Uterus (tissue), 4 donors: ENCODE data around the gene CEACAM3. TPM values are rescaled to one million over a fixed set of nuclear protein-coding genes. Genes with fewer than 3 reads are reported as not detected.
A peak's percentile ranks its signal among the peaks of the same experiment; 100 is the strongest.
"Not testable (repeated sequence)": the region's sequence is repeated elsewhere in the genome, so short reads cannot be mapped to it uniquely, and the experiment has no call there.

Source experiments
- DNase-seq, 2 donors: peaks; one replicate each; pipeline ENCODE4 v3.0.0-alpha.2; 2019 to 2020
- H3K27ac ChIP-seq, 2 donors: fragments of 200-600 bp; sonication (generic); 1 replicate in 1 of 2; 2 replicates in 1 of 2; pipeline ENCODE4 v1.5.1; 2016 to 2018
- H3K27me3 ChIP-seq, 2 donors: fragments of 200-600 bp; sonication (generic); one replicate each; pipeline ENCODE4 v1.5.1; 2018 to 2019; ENCODE audit warnings: control low read depth in 1 of 2
- H3K36me3 ChIP-seq, 2 donors: fragments of 200-600 bp; sonication (generic); one replicate each; pipeline ENCODE4 v1.5.1; 2019; ENCODE audit warnings: control low read depth in 1 of 2
- H3K4me1 ChIP-seq, 2 donors: fragments of 200-600 bp; sonication (generic); one replicate each; pipeline ENCODE4 v1.5.1; 2018 to 2019; ENCODE audit warnings: control low read depth in 1 of 2
- H3K4me3 ChIP-seq, 2 donors: fragments of 200-600 bp; sonication (generic); 1 replicate in 1 of 2; 2 replicates in 1 of 2; pipeline ENCODE4 v1.5.1; 2018 to 2019; ENCODE audit warnings: mild to moderate bottlenecking in 1 of 2
- H3K9me3 ChIP-seq, 2 donors: fragments of 200-600 bp; sonication (generic); one replicate each; pipeline ENCODE4 v1.5.1; 2019; ENCODE audit warnings: control low read depth in 1 of 2
- POLR2A ChIP-seq, 2 donors: fragments of 450-650 bp; IDR thresholded peaks; one replicate each; pipeline ENCODE4 v1.6.1; 2016; ENCODE audit warnings: antibody characterized with exemption in 2 of 2, mild to moderate bottlenecking in 1 of 2, moderate library complexity in 1 of 2
- intact Hi-C: fragments of 100-400 bp; cut with DNase I; formaldehyde crosslinking; loops from one replicate; pipeline ENCODE4 v1.15.1; 2023; ENCODE audit warnings: low total_unique reads
- total RNA-seq, 4 donors: library from RNA; depleted of rRNA in 3 of 4; stranded (reverse); fragments of >200 nt in 3 of 4; gene quantifications; one replicate each; pipeline versions ENCODE4 v1.1.0 to v1.2.4, GENCODE V29; 2014 to 2023
- TF ChIP-seq, protein P1 (sequence below), 4 experiments: fragments of 200-600 bp in 2 of 4; fragments of 450-650 bp in 2 of 4; sonication (generic) in 2 of 4; IDR thresholded peaks; one replicate each; pipeline ENCODE4 v1.5.1; 2016 to 2019; ENCODE audit warnings: antibody characterized with exemption in 4 of 4, mild to moderate bottlenecking in 2 of 4, moderate library complexity in 1 of 4
- donor health status: DM: yes; HTN: yes; CAD: no.

The CEACAM3 gene
- total RNA-seq, 4 donors from 2014 or later, result not detected

DNA sequence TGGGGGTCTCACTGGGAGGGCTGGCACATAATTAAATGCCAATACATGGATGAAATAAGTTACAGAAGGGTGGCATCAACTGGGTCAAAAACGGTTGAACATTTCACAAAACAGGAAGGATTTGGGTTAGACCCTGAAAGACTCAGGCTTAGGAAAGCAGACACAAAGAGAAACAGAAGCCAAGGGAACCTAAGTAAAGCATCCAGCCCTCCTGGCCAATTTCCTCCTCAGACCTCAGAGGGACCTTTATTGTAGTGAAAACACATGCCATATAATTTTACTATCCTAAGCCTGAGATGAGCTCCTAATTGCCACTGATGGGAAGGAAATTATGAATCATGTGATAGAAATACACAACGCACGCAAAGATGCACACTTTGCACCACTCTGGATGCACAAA lies 12.1 kb upstream of the CEACAM3 start:
- Histone ChIP-seq H3K4me1 (no peaks in the 10 kb centered on the region), H3K9me3 (no peaks in the 10 kb centered on the region), H3K27me3 (peaks cover 0 to 13% of the 10 kb centered on the region in 2 donors), H3K4me3 (no peak overlapping the region), H3K36me3 (no peaks in the 10 kb centered on the region), H3K27ac (no peak overlapping the region)
- no peak for TF ChIP-seq POLR2A (IDR thresholded peaks at IDR 0.05)
- TF ChIP-seq, protein P1, sequence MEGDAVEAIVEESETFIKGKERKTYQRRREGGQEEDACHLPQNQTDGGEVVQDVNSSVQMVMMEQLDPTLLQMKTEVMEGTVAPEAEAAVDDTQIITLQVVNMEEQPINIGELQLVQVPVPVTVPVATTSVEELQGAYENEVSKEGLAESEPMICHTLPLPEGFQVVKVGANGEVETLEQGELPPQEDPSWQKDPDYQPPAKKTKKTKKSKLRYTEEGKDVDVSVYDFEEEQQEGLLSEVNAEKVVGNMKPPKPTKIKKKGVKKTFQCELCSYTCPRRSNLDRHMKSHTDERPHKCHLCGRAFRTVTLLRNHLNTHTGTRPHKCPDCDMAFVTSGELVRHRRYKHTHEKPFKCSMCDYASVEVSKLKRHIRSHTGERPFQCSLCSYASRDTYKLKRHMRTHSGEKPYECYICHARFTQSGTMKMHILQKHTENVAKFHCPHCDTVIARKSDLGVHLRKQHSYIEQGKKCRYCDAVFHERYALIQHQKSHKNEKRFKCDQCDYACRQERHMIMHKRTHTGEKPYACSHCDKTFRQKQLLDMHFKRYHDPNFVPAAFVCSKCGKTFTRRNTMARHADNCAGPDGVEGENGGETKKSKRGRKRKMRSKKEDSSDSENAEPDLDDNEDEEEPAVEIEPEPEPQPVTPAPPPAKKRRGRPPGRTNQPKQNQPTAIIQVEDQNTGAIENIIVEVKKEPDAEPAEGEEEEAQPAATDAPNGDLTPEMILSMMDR (IDR thresholded peaks at IDR 0.05), result no peak
- DNase-seq, result no peak
- intact Hi-C loops, result no loop called here

DNA sequence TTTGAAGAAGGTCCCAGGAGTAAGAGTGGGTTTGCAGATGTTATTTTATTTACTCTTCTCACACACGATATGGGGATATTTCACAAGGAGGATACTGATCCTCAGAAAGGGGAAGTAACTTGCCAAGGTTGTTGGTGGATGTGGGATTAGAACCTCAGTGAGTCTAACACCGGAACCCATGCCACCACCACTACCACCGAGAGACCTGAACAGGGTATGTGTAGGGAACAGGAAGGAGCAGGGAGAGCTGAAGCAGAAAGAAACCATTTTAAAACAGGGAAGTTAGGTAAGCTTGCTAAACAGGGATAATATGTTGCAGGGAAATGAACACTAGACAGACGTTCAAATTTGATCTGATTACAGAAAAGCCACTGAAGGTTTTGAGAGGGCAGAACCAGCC lies 11.6 kb upstream of the CEACAM3 start:
- intact Hi-C loops, result no loop called here
- Histone ChIP-seq H3K4me3 (no peak overlapping the region), H3K27me3 (peaks cover 0 to 13% of the 10 kb centered on the region in 2 donors), H3K4me1 (no peaks in the 10 kb centered on the region), H3K36me3 (no peaks in the 10 kb centered on the region), H3K27ac (no peak overlapping the region), H3K9me3 (no peaks in the 10 kb centered on the region)
- no peak for DNase-seq
- TF ChIP-seq, protein P1 (IDR thresholded peaks at IDR 0.05), result no peak

DNA sequence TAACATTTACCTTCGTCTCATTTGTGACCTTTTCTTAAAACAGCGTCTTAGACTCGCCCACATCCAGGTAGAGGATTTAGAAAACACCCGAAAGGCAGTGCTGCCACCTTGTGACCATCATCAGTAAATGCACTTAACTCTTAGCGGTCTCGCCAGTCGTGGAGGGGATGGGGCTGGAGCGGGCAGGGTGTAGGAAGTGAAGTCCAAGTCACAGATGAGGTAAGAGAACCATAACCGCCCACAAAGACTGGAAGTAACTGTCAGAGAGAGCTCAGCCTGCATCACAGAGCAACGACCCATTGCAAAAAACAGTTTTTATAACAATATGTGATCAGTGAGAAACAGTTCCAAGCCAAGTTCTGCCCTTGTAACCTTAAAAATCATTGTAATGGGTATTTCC lies 10.7 kb upstream of the CEACAM3 start:
- peaks cover 0 to 13% of the 10 kb centered on the region in 2 donors for H3K27me3 ChIP-seq
- H3K4me3 ChIP-seq, result no peak overlapping the region
- H3K36me3 ChIP-seq, result no peaks in the 10 kb centered on the region
- no peaks in the 10 kb centered on the region for H3K4me1 ChIP-seq
- no peaks in the 10 kb centered on the region for H3K9me3 ChIP-seq
- DNase-seq, result peak in 1 of 2 donors; percentile 22
- H3K27ac ChIP-seq, result no peak overlapping the region
- no peak for TF ChIP-seq POLR2A (IDR thresholded peaks at IDR 0.05)
- TF ChIP-seq, protein P1 (IDR thresholded peaks at IDR 0.05), result peak; percentile 39 to 51 (median 44)
- intact Hi-C loops, result no loop called here

DNA sequence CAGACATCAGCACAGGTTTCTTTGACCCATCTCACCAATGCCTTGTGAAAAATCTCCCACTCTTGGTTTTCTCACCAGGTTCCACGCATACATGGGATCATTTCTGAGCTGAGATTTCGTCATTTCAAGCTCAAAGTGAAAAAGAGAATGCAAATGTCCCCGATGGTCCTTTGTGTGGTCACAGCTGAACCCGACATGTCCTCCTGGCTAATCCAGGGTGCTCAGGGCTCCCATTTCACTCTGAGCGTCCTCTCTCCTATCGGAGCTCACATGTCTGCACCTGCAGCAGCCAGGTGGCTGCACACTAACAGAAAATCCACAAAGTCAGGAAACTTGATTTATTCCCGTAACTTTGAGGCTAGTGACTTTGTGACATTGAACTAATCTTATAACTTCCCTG lies 9.3 kb upstream of the CEACAM3 start:
- TF ChIP-seq, protein P1 (IDR thresholded peaks at IDR 0.05), result no peak
- TF ChIP-seq POLR2A (IDR thresholded peaks at IDR 0.05), result no peak
- peaks cover 0 to 13% of the 10 kb centered on the region in 2 donors for H3K27me3 ChIP-seq
- H3K4me3 ChIP-seq, result no peak overlapping the region
- DNase-seq, result no peak
- H3K4me1 ChIP-seq, result no peaks in the 10 kb centered on the region
- intact Hi-C loops, result no loop called here
- no peaks in the 10 kb centered on the region for H3K9me3 ChIP-seq
- H3K27ac ChIP-seq, result no peak overlapping the region
- no peaks in the 10 kb centered on the region for H3K36me3 ChIP-seq

DNA sequence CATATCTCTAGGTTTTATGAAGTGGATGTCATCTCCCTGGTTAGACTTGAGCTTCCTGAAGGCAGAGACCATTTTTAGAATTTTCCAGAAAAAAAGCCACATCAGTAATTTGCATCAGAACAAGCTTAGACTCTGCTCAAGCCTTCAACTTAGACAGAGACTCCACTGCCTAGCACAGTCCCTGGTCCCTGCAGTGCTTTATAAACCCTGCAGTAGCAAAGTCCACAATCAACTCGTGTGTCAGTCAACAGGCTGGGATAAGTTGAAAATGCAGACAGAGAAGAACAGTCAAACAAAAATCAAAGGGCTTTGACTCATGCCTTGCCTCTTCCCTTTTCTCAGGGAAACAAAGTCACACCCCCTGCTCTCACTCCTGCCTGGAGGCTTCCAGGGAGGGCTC lies 7.9 kb upstream of the CEACAM3 start:
- H3K9me3 ChIP-seq, H3K36me3 ChIP-seq, H3K27ac ChIP-seq, DNase-seq, H3K4me1 ChIP-seq, intact Hi-C loops, H3K4me3 ChIP-seq, H3K27me3 ChIP-seq: not testable (repeated sequence)

DNA sequence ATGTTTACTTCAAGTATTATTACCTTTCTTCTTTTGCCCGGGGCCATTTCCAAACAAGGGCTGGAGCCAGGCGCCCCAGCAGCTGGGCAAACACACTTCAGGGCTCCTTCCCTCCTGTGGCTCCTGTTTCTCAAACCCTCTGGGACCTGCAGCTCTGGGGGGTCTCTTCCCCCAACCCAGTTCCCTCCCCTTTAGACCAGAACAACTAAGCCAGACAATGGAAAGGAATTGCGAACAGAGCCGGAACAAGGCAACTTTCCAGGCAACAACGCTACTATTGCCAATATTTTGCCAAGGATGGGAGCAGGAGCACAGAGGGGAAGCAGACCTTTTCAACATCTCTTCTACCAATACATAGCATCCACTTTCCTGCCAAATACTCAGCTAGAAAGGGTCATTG lies 7.3 kb upstream of the CEACAM3 start:
- H3K36me3 ChIP-seq, DNase-seq, H3K27me3 ChIP-seq, intact Hi-C loops, H3K9me3 ChIP-seq, H3K4me3 ChIP-seq, H3K4me1 ChIP-seq, H3K27ac ChIP-seq: not testable (repeated sequence)
